Activated naive CD4-positive, alpha-beta T cell treated with anti-CD3 and anti-CD28 coated beads, Interleukin-2, amount 50 U/mL, for 16 hours (primary cell): ENCODE data around the gene SLC22A23.

Experiments
- DNase-seq: peaks from one replicate; pipeline ENCODE4 v3.0.0-alpha.2; 2020

SLC22A23 gene

GRCh38 chr6:3235486-3235885 is 221.4 kb downstream of the SLC22A23 start:
- no peak for DNase-seq

GRCh38 chr6:3233904-3234303 is 222.9 kb downstream of the SLC22A23 start:
- DNase-seq, result no peak

- DNase-seq, result no peak
Measured at GRCh38 chr6:3233321-3233720, 223.5 kb downstream of the SLC22A23 start.

GRCh38 chr6:3232017-3232945 is 224.6 kb downstream of the SLC22A23 start:
- DNase-seq, result no peak

GRCh38 chr6:3231247-3232016 is 225.4 kb downstream of the SLC22A23 start:
- peak; percentile 17 for DNase-seq

GRCh38 chr6:3230900-3231246 is 226.0 kb downstream of the SLC22A23 start:
- DNase-seq, result no peak

GRCh38 chr6:3230256-3230882 is 226.5 kb downstream of the SLC22A23 start:
- no peak for DNase-seq

- DNase-seq, result peak; percentile 30
Measured at GRCh38 chr6:3229566-3230178, 227.2 kb downstream of the SLC22A23 start.

GRCh38 chr6:3228771-3229565 is 227.9 kb downstream of the SLC22A23 start:
- peak; percentile 46 for DNase-seq

GRCh38 chr6:3228046-3228671 is 228.7 kb downstream of the SLC22A23 start:
- DNase-seq, result peak; percentile 37

GRCh38 chr6:3227363-3228045 is 229.3 kb downstream of the SLC22A23 start, which contains the start of gene TUBB2B:
TUBB2B (minus strand) TSS chr6:3227653; CDS start chr6:3227543, 110 bp downstream.
- DNase-seq, result no peak

GRCh38 chr6:3226481-3227362 is 230.1 kb downstream of the SLC22A23 start:
- DNase-seq, result peak; percentile 29

GRCh38 chr6:3226042-3226441 is 230.8 kb downstream of the SLC22A23 start:
- no peak for DNase-seq

GRCh38 chr6:3222506-3223038 is 234.3 kb downstream of the SLC22A23 start:
- no peak for DNase-seq

GRCh38 chr6:3221578-3221977 is 235.3 kb downstream of the SLC22A23 start:
- DNase-seq, result no peak

GRCh38 chr6:3220366-3220765 is 236.5 kb downstream of the SLC22A23 start:
- DNase-seq, result no peak
